ENCODE data around the gene LPO. TPM values are rescaled to one million over a fixed set of nuclear protein-coding genes. Genes with fewer than 3 reads are reported as not detected.

The LPO gene
- total RNA-seq, 1 experiment from 2014 or later, result not detected

- no peaks in the 10 kb centered on the region for H3K4me1 ChIP-seq (ENCODE audit: insufficient read depth, low read length)
- no peaks in the 10 kb centered on the region for H3K36me3 ChIP-seq (ENCODE audit: low read depth, low read length)
- CTCF ChIA-PET, result no interaction called here
- no peaks in the 10 kb centered on the region for H3K79me2 ChIP-seq (ENCODE audit: low read length)
- no peaks in the 10 kb centered on the region for H3K9me2 ChIP-seq (replicated peaks; ENCODE audit: low read length)
- H3K4me2 ChIP-seq (ENCODE audit: low read length), result no peak overlapping the region
- no peaks in the 10 kb centered on the region for H3F3A ChIP-seq (ENCODE audit: low read length, unreplicated experiment)
- TF ChIP-seq EZH2 (IDR thresholded peaks at IDR 0.05; ENCODE audit: low read length, unreplicated experiment) (no peak), CTCF (conservative IDR thresholded peaks at IDR 0.05; ENCODE audit: low read depth, low read length) (no peak), EZH2phosphoT487 (IDR thresholded peaks at IDR 0.05; ENCODE audit: borderline replicate concordance, low read length) (no peak)
- BruUV-seq (replicated peaks), result no TSS peak
- peaks cover 11% of the 10 kb centered on the region; the same call in 1 of the 2 replicates for H3K27me3 ChIP-seq (ENCODE audit: low read length)
- no peak overlapping the region for H3K9ac ChIP-seq (ENCODE audit: low read length)
- POLR2A ChIA-PET (ENCODE audit: unreplicated experiment), result no interaction called here
- H4K20me1 ChIP-seq (ENCODE audit: low read length), result no peaks in the 10 kb centered on the region
- H2AFZ ChIP-seq (ENCODE audit: low read length), result no peak overlapping the region
- H3K4me3 ChIP-seq (ENCODE audit: low read length), result no peak overlapping the region
- H3K9me3 ChIP-seq (ENCODE audit: low read length), result no peaks in the 10 kb centered on the region
- DNase-seq (no peak), ATAC-seq (no peak)
- intact Hi-C loops (cut with micrococcal nuclease), result no loop called here
- H3K27ac ChIP-seq (ENCODE audit: low read length), result no peak overlapping the region
Observed at GRCh38 chr17:58279736-58280479, 41.5 kb downstream of the LPO start.

GRCh38 chr17:58280480-58281217 is 42.3 kb downstream of the LPO start, which contains the start of gene MPO:
Gene MPO (minus strand): TSS chr17:58280935. CDS start chr17:58280758, 177 bp downstream.
- Histone ChIP-seq H3K36me3 (ENCODE audit: low read depth, low read length) (no peaks in the 10 kb centered on the region), H3K27ac (ENCODE audit: low read length) (no peak within 1 kb of the TSS), H3K4me2 (ENCODE audit: low read length) (no peak within 1 kb of the TSS), H3F3A (ENCODE audit: low read length, unreplicated experiment) (no peaks in the 10 kb centered on the region), H3K27me3 (ENCODE audit: low read length) (peaks cover 10% of the 10 kb centered on the region; the same call in 1 of the 2 replicates), H3K9ac (ENCODE audit: low read length) (no peak within 1 kb of the TSS), H4K20me1 (ENCODE audit: low read length) (no peaks in the 10 kb centered on the region), H3K4me1 (ENCODE audit: insufficient read depth, low read length) (no peaks in the 10 kb centered on the region), H3K9me3 (ENCODE audit: low read length) (no peaks in the 10 kb centered on the region), H3K4me3 (ENCODE audit: low read length) (no peak within 1 kb of the TSS), H3K79me2 (ENCODE audit: low read length) (no peaks in the 10 kb centered on the region), H2AFZ (ENCODE audit: low read length) (no peak within 1 kb of the TSS), H3K9me2 (replicated peaks; ENCODE audit: low read length) (no peaks in the 10 kb centered on the region)
- intact Hi-C loops (cut with micrococcal nuclease), result no loop called here
- CTCF ChIA-PET, result no interaction called here
- POLR2A ChIA-PET (ENCODE audit: unreplicated experiment), result no interaction called here
- DNase-seq (no peak), ATAC-seq (no peak)
- BruUV-seq (replicated peaks), result no TSS peak
- no peak for TF ChIP-seq EZH2phosphoT487 (IDR thresholded peaks at IDR 0.05; ENCODE audit: borderline replicate concordance, low read length)
- TF ChIP-seq EZH2 (IDR thresholded peaks at IDR 0.05; ENCODE audit: low read length, unreplicated experiment), result no peak
- TF ChIP-seq CTCF (conservative IDR thresholded peaks at IDR 0.05; ENCODE audit: low read depth, low read length), result no peak

All from PC-3 (cell line).